NOMO-1 treated with DMSO at 0.1 percent for 48 hours (cell line): Measurements from ENCODE around the gene NCOA6.
"Not testable (repeated sequence)": the region's sequence is repeated elsewhere in the genome, so short reads cannot be mapped to it uniquely, and the experiment has no call there.

Experiments
- DNase-seq: peaks from one replicate; lab custom pipeline; 2025; ENCODE audit not compliant: unreplicated experiment; lab: John Stamatoyannopoulos, UW

The NCOA6 gene

DNA sequence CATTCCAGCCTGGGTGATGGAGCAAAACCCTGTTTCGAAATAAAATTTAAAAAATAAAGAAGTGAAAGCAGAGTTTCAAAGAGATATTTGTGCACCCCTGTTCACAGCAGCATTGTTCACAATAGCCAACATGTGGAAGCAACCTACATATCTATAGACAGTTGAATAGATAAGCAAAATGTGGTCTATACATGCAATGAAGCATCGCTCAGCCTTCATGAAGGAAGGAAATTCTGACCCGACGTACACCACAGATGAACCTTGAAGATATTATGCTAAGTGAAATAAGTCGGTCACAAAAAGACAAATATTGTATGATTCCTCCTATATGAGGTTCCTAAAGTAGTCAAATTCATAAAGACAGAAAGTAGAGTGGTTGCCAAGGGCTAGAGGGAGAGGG lies 6.5 kb upstream of the NCOA6 start:
- peak; percentile 55 for DNase-seq

DNA sequence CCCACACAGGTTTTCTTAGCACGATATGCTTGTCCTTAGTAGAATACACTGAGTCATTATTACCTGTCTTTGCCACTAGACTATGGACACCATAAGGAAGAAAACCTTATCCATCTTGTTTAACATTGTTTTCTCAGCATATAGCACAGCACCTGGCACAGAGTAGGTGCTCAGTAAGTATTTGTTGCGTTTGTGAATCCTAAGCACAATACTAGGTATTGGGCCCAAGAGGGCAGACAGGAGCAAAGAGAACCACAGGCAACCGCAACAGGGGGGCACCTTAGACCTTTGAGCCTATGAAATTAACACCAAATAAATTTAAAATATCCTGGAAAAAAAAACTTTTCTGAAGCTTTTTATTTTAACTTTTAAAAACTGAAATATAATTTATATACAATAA lies 3.7 kb upstream of the NCOA6 start:
- DNase-seq = no peak

DNA sequence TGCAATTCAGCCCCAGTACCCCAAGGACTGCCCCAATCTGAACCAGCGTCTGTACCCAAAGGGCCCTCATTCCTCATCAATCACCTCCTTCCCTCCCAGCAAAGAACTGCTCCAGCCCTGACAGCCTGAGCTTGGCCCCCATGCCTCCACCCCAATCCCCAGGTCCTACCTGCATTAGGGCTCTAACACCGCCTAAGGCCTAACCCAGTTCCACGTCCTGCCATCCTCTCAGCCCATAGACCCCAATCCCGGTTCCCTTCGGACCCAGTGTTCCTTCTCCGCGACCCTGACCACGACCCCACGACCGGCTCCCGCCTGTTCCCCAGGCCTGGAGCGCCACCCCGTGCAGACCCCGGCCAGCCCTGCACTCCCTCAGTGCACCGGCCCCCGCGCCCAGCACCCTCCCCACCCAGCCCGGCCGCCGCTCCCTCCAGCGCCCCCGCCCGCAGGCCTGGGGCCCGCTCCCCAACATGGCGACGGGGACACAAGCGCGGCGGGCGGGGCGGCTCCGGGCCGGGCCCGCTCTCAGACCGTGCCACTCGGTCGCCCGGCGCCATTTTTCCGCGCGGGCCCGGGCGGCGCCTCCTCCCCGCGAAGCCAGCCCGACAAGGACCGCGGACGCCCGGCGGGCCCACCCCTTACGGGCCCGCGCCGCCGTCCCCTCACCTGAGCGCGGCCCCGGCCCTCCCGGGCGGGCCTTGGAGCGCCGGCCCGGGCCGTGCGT lies 483 bp downstream of the NCOA6 start:
- DNase-seq = peak; percentile 30

DNA sequence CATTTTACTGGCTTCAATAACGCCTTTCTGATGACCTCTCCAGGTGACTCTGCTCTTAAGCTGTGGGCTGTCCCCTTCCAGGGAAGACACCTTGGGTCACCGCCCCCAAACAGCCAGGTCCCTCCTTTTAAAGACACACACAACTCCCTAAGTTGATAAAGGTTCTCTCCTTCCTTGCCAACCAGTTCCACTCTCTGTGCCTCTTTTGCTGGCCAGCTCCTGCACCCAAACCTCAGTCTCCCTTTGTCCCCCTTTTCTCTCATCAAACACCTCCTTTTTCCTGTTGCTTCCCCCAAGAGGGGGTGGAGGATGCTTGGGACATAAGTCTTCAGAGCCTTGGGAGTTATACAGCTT lies 1.0 kb downstream of the NCOA6 start:
- peak; percentile 65 for DNase-seq

DNA sequence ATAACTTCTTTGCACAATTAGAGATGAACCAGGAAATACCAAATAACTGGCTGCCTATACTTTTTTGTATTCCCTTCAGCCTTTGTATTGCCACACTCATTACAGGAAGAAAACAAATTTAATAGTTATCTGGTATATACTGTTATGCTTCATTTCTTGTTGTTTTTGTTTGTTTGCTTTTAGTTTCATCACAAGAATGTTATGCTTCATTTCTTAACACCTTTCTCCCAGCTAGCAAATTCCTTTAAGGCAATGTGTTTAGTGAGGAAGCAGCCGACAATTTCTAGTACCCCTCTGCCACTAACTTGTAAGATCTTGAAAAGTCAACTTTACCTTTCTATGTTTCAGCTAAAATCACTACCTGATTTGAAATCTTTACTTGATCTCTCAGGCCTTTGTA lies 1.4 kb downstream of the NCOA6 start:
- no peak for DNase-seq

DNA sequence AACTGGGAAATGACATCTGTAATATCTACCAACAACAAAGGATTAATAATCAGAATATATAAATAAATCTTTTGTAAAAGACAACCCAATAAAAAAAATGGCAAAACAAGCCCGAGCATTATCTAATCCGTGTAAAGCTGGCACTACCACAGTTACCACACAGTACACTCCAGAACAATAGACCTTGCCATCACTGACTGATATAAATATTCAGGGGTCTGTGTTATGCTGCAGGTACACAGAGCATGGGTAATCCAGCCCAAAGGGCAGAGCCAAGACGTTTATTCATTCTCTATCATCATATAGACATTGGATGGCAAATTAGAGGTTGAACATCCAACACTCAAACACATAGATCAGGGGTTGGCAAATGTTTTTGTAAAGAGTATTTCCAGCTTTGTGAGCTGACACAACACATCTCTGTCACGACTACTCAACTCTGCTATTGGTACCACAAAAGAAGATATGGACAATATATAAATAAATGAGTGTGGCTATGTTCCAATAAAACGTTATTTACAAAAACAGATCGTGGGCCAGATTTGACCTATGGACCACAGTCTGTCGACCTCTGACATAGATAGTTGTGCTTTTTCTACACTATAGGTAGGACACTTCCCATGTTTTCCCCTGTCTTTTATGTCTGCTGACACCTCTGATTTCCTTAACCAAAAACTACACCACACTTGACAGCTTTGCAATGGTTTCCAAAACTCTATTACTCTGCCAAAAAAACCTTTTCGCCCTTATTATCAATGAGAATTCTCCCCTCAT lies 4.5 kb downstream of the NCOA6 start:
- no peak for DNase-seq

DNA sequence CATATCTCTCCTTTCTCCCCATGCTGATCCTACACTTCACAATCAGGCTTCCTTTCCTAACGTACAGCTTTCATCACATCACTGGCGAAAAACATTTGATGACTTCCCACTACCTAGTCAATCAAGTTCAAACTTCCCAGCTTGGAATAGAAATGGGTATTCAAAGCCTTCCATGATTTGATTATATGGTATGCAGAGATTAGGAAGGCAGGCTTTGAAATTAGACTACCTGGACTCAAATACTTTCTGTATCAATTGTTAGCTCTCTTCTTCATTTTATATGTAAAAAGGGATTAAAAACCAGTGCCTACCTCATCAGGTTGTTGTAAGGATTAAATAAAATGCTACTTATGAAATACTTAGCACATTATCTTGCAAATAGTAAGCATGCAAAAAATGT lies 7.7 kb downstream of the NCOA6 start:
- DNase-seq = no peak

DNA sequence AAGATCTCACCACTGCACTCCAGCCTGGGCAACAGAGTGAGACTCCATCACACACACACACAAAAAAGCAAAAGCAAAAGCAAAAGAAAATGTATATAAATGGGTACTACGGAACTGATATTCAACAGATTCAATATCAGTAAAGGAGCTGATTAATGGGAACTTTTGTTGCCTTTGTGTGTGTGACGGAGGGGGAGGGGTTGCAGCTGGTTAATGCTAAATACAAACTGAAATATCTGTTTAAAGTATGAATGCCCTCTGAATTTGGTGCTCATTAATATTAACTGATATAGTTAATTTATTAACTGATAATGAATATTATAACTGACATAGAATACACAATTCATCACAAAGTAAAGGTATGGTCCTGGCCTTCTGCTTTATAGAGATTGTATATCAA lies 8.4 kb downstream of the NCOA6 start:
- no peak for DNase-seq

DNA sequence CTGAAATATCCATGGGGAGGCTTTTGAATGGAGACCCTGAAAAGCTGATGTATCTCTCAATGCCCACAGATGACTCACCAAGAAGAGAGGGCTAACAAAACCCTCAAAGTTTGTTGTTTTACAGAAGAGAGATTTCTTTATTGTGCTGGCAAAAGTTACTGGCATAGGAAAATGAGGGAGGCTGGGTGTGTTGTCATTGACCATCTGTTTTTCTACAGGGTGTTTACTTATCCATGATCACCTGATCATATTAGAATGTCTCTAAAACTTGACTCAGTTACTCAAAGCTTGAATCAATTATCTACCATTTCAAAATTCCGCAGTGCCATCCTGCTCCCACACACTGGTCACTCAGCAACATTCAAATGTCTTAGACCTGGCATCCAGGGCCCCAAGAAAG lies 9.8 kb downstream of the NCOA6 start:
- DNase-seq = no peak

DNA sequence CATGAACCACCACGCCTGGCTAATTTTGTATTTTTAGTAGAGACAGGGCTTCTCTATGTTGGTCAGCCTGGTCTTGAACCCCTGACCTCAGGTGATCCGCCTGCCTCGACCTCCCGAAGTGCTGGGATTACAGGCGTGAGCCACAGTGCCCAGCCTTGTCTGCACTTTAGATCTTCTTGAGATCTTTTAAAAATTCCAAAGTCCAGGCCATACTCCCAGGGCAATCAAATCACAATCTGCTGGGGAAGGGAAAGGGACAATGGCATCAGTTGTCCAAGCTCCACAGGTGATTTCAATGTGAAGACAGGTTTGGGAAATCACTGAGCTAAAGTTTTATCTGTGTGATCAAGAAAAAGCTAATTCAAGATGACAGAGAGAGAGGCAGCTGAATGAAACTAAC lies 16.9 kb downstream of the NCOA6 start:
- DNase-seq = no peak

DNA sequence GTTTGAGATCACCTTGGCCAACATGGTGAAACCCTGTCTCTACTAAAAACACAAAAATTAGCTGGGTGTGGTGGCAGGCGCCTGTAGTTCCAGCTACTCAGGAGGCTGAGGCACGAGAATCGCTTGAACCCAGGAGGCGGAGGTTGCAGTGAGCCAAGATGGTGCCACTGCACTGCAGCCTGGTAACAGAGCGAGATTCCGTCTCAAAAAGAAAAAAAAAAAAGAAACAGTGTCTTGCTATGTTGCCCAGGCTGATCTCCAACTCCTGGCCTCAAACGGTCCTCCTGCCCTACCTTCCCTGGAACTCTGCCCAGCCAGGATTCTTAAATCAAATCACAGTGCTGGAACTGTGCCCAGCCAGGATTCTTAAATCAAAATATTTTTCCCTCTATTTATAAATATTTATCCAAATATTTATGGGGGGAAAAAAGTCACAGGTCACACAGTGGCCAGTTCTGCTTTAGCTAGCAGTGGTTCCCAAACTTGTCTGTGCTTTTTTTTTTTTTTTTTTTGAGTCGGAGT lies 17.4 kb downstream of the NCOA6 start:
- DNase-seq = not testable (repeated sequence)

DNA sequence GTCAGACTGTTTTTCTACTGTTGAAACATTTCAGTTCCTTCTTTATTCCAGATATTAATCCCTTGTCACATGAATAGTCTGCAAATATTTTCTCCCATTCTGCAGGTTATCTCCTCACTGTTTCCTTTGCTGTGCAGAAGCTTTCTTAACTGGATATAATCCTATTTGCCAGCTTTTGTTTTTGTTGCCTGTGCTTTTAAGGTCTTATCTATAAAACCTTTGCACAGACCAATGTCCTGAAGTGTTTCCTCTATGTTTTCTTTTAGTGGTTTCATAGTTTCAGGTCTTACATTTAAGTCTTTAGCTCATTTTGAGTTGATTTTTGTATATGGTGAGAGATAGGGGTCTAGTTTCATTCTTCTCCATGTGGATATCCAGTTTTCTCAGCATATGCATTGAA lies 19.2 kb downstream of the NCOA6 start:
- DNase-seq = no peak

DNA sequence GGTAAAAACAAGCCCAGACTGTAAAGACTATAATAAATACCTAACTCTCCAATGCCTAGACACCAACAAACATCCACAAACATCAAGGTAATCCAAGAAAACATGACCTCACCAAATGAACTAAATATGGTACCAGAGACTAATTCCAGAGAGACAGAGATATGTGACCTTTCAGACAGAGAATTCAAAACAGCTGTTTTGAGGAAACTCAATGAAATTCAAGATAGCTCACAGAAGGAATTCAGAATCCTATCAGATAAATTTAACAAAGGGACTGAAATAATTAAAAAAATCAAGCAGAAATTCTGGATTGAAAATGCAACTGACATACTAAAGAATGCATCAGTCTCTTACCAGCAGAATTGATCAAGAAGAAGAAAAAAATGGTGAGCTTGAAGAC lies 26.6 kb downstream of the NCOA6 start:
- DNase-seq = no peak

DNA sequence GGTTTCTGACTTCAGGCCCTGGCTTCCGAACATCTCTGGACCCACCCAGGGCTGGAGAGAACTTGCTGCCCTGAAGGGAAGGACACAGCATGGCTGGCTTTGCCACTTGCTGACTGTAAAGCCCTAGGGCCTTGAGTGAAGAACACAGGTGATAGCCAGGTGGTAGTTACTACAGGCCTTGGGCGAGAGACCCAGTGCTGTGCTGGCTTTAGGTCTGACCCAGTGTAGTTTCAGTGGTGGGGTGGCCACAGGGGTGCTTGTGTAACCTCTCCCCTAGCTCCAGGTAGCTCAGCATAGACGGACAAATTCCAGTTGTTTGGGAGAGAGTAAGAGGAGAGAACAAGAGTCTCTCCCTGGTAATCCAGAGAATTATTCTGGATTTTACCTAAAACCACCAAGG lies 27.1 kb downstream of the NCOA6 start:
- DNase-seq = no peak

DNA sequence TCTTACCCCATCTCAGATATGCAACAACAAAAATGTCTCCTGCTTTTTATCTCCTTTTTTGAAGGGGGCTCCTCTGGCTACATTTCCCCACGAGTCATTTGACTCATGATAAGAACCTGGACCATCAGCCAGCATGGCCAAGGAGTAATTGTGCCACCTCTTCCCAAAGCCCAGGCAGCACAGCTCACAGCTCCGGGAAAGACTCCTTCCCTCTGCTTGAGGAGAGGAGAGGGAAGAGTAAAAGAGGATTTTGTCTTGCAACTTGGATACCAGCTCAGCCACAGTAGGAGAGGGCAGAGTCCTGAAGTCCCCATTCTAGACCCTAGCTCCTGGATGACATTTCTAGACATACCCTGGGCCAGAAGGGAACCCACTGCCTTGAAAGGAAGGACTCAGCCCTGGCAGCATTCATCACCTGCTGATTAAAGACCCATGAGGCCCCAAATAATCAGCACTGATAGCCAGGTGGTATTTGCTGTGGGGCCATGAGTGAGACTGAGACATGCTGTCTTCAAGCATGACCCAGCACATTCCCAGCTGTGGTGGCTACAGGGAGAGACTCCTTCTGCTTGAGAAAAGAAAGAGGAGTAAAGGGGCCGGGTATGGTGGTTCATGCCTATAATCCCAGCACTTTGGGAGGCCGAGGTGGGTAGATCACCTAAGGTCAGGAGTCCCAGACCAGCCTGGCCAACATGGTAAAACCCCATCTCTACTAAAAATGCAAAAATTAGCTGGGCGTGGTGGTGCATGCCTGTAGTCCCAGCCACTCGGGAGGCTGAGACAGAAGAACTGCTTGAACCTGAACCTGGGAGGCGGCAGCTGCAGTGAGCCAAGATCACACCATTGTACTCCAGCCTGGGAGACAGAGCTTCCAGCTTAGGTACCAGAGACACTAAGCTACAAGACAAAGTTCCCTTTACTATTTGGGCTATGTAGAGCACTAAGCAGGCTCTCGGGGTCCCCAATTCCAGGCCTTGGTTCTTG lies 28.1 kb downstream of the NCOA6 start:
- DNase-seq = no peak

DNA sequence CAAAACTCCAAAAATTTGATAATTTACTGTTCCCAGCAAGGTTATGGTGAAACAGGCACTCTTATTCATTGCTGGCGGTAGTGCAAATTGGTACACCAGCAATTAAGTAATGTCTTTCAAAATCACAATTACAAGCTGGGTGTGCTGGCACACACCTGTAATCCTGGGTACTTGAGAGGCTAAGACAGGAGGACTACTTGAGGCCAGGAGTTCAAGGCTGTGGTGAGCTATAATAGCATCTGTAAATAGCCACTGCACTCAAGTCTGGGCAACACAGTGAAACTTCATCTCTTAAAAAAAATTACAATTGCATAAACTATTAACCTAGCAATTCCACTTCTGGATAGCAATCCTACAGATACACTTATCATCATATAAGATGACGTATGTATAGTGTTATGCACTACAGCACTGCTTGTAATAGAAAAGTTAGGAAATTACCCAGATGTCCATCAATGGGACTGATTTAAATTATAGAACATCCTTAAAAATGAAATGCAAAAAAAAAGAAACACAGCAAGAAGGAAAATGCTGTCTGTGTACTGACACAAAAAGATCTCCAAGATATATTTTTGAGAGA lies 31.4 kb downstream of the NCOA6 start:
- DNase-seq = no peak

DNA sequence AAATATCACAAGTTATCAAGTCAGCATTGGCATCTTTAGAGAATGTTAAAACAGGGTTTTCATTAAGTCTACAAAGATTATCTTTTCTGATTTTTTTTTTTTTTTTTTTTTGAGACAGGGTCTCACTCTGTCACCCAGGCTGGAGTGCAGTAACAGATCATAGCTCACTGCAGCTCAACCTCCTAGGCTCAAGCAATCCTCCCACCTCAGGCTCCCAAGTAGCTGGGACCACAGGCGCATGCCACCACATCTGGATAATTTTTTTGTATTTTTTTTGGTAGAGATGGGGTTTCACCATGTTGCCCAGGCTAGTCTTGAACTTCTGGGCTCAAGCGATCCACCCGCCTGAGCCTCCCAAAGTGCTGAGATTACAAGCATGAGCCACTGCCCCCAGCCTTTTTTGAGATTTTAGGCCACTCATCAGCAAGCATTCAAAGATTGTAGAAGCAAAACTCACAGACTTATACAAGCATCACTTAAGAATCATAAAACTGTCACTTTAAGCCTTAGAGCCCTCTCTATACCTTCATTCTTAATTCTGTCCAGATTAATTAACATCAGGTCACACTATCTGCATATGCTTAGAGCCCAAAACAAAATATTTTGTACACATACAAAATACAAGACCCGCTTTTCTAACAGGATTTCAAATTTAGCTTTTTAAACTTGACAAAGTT lies 32.6 kb downstream of the NCOA6 start:
- DNase-seq = no peak

DNA sequence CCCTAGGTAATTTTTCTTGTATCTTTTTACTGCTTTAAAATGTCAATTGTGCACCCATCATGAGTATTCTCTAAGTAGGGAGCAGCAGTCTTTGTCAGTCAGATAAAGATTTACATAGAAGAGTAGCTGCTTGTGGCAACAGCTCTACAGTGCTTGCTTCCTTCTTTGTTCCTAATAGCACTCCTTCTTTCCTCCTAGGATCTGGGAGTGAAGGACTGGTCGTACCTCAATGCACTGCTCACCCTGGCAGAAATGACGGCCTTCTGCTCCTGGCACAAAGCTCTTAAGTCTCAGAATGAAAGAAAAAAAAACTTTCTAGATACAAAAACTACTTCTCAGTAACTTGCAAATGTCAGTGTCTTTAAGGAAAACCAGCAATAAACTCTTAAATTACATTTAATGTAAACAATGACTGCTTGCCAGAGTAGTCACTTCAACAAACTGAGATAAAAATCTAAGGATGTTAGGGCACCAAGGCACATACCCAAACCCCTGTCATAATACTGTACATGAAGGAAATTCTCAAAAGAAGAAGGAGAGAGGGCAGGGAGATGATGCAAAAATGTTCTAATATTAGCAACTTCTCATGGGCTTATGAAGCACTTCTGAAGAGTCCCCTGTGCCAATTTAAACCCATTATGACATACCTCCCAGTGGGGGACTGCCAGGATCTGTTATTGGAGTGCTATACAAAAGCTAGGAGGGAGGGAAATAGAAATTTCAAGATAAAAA lies 34.0 kb downstream of the NCOA6 start:
- DNase-seq = peak; percentile 15

DNA sequence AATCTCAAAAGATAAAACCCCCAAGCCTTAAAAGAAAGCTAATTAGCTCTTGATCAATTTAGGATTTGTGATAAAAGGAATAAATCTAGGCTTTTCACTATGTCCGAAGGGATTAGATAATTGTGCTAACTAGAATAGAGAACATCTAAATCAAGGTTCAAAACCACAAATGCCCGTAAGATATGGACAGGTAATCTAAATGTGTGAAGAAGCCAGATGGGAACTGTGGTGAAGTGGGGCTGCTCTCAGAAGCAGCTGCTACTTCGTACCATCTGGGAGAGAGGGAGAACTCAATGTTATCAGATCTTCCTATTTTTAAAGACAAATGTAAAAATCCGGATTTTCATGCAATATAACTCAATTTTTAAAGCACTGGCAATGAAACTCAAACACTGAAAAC lies 44.2 kb downstream of the NCOA6 start:
- DNase-seq = no peak

DNA sequence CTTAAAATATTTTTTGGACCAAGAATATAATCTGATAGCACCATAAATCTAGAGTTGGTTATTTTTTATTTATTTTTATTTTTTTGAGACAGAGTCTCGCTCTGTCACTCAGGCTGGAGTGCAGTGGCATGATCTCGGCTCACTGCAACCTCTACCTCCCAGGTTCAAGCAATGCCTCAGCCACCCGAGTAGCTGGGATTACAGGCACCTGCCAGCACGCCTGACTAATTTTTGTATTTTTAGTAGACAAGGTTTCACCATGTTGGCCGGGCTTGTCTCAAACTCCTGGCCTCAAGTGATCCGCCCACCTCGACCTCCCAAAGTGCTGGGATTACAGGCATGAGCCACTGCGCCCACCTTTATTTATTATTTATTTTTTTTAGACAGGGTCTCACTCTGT lies 45.2 kb downstream of the NCOA6 start:
- DNase-seq = not testable (repeated sequence)
